ENCODE data around the gene KRT86. TPM values are rescaled to one million over a fixed set of nuclear protein-coding genes. Genes with fewer than 3 reads are reported as not detected.

Gene KRT86
- total and polyA plus RNA-seq, 2 experiments from 2014 or later = 0.11 to 0.16 TPM

DNA sequence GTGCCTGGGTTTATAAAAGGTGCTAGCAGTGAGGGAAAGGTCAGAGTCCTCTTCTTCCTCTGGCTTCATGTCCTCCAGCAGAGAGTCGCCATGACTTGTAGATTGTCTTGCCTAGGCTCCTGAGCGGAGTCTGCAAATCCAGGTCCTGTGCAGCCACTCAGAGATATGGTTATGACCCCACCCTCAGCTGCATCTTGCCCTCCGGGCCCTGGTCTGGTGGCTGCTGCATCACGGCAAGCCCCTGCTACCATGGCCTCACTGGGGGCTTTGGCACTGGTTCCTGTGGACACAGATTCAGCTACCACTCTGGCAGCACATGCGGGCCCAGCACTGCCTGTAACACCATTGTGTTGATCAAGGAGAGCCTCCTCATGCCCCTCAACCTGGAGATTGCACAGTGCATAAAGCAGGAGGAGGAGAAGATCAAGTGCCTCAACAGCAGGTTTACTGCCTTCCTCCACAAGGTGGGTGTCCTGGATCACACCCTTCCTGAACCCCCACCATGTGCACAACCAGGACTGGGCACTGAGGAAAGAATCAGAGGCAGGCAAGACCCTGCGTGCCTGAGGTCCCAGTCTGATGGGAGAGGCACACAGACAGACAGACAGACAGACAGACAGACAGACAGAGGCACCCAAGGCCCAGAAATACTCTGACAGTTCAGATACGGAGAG, 10.5 kb upstream of the KRT86 start:
- in situ Hi-C loops (cut with MboI) = no loop called here
- H3K9ac ChIP-seq = no peak overlapping the region
- no peak for TF ChIP-seq EZH2phosphoT487 (IDR thresholded peaks at IDR 0.05; ENCODE audit: insufficient read depth, low read depth)
- H3K4me3 ChIP-seq = no peak overlapping the region
- H4K20me1 ChIP-seq (ENCODE audit: insufficient read depth) = no peaks in the 10 kb centered on the region
- H3K36me3 ChIP-seq (ENCODE audit: low read depth) = no peaks in the 10 kb centered on the region
- no peaks in the 10 kb centered on the region; the same call in 1 of the 2 replicates for H3F3A ChIP-seq (ENCODE audit: insufficient read depth)
- peaks cover 19% of the 10 kb centered on the region for H3K27me3 ChIP-seq (replicated peaks; ENCODE audit: insufficient read depth)
- WGBS, 2 experiments (ENCODE audit: low coverage in 1 of 2, low lambda C conversion rate in 2 of 2, missing lambda C conversion rate in 2 of 2) = 81 to 82% methylated on average over 7 of the region's 7 CpGs
- H3K79me2 ChIP-seq (ENCODE audit: insufficient read depth) = no peaks in the 10 kb centered on the region
- no peak overlapping the region for H3K27ac ChIP-seq
- no peak overlapping the region for H2AFZ ChIP-seq
- no peaks in the 10 kb centered on the region for H3K9me3 ChIP-seq (ENCODE audit: low read depth)
- DNase-seq = no peak
- peaks cover 14% of the 10 kb centered on the region; the same call in 1 of the 2 replicates for H3K4me1 ChIP-seq (ENCODE audit: insufficient read depth)
- no peaks in the 10 kb centered on the region for H3K9me2 ChIP-seq (ENCODE audit: insufficient read depth)
- no peak overlapping the region for H3K4me2 ChIP-seq (ENCODE audit: unreplicated experiment)

DNA sequence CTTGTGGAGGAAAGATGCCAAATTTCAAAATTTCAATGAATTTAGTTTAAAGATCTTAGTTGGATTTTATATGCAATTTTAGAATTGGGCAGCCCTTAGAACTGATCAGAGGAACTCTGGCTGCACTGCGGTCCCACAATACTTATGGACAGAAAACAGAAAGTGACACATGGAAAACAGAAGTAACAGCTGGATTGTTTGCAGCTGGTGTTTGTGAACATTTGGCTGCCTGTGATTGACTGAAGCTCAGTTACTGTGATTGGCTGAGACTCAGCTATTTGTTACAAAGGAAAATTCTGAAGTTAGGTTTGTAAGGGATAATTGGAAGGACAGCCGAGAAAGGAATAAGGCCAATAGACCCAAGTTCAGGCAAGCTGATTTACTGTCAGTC, 10.0 kb upstream of the KRT86 start:
- TF ChIP-seq EZH2phosphoT487 (IDR thresholded peaks at IDR 0.05; ENCODE audit: insufficient read depth, low read depth) (no peak), EZH2 (IDR thresholded peaks at IDR 0.05; ENCODE audit: insufficient read depth, poor library complexity, severe bottlenecking) (no peak)
- no peaks in the 10 kb centered on the region for H3K79me2 ChIP-seq (ENCODE audit: insufficient read depth)
- in situ Hi-C loops (cut with MboI) = no loop called here

DNA sequence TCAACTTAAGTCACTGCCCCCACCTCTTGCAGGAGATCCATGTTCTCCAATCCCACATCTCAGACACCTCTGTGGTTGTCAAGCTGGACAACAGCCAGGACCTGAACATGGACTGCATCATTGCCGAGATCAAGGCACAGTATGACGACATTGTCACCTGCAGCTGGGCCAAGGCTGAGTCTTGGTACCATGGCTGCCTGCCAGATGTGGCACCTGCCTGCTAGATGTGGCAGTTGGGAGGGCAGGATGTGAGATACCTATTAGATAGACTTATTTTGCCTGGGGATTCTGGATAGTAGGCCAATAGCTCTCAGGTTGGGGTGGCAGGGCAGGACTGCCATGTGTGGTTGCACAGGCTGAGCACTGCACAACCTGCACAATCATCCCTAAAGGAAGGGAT, 7.9 kb upstream of the KRT86 start:
- Histone ChIP-seq H3K4me2 (ENCODE audit: unreplicated experiment) (no peak overlapping the region), H3K79me2 (ENCODE audit: insufficient read depth) (no peaks in the 10 kb centered on the region), H3K36me3 (ENCODE audit: low read depth) (no peaks in the 10 kb centered on the region), H2AFZ (no peak overlapping the region), H3K9me2 (ENCODE audit: insufficient read depth) (no peaks in the 10 kb centered on the region), H3K4me1 (ENCODE audit: insufficient read depth) (peaks cover 10% of the 10 kb centered on the region; the same call in 1 of the 2 replicates), H3K27ac (no peak overlapping the region), H4K20me1 (ENCODE audit: insufficient read depth) (no peaks in the 10 kb centered on the region), H3F3A (ENCODE audit: insufficient read depth) (no peaks in the 10 kb centered on the region; the same call in 1 of the 2 replicates), H3K9me3 (ENCODE audit: low read depth) (no peaks in the 10 kb centered on the region), H3K27me3 (replicated peaks; ENCODE audit: insufficient read depth) (no peaks in the 10 kb centered on the region), H3K4me3 (no peak overlapping the region), H3K9ac (no peak overlapping the region)
- in situ Hi-C loops (cut with MboI) = no loop called here
- TF ChIP-seq EZH2phosphoT487 (IDR thresholded peaks at IDR 0.05; ENCODE audit: insufficient read depth, low read depth) = no peak
- TF ChIP-seq EZH2 (IDR thresholded peaks at IDR 0.05; ENCODE audit: insufficient read depth, poor library complexity, severe bottlenecking) = no peak
- 96 to 100% methylated on average over 2 of the region's 2 CpGs for WGBS, 2 experiments (ENCODE audit: low coverage in 1 of 2, low lambda C conversion rate in 2 of 2, missing lambda C conversion rate in 2 of 2)
- DNase-seq = no peak

More for the DNA sequence above, 10.0 kb upstream of the KRT86 start:
- Histone ChIP-seq H3K4me2 (ENCODE audit: unreplicated experiment) (no peak overlapping the region), H3K27ac (no peak overlapping the region), H3K36me3 (ENCODE audit: low read depth) (no peaks in the 10 kb centered on the region), H3K9me3 (ENCODE audit: low read depth) (no peaks in the 10 kb centered on the region), H4K20me1 (ENCODE audit: insufficient read depth) (no peaks in the 10 kb centered on the region), H3K9ac (no peak overlapping the region), H3F3A (ENCODE audit: insufficient read depth) (no peaks in the 10 kb centered on the region; the same call in 1 of the 2 replicates), H3K9me2 (ENCODE audit: insufficient read depth) (no peaks in the 10 kb centered on the region), H2AFZ (no peak overlapping the region), H3K27me3 (replicated peaks; ENCODE audit: insufficient read depth) (peaks cover 13% of the 10 kb centered on the region), H3K4me1 (ENCODE audit: insufficient read depth) (peaks cover 14% of the 10 kb centered on the region; the same call in 1 of the 2 replicates), H3K4me3 (no peak overlapping the region)
- DNase-seq = no peak
- 39 to 40% methylated on average over 2 of the region's 2 CpGs for WGBS, 2 experiments (ENCODE audit: low coverage in 1 of 2, low lambda C conversion rate in 2 of 2, missing lambda C conversion rate in 2 of 2)

DNA sequence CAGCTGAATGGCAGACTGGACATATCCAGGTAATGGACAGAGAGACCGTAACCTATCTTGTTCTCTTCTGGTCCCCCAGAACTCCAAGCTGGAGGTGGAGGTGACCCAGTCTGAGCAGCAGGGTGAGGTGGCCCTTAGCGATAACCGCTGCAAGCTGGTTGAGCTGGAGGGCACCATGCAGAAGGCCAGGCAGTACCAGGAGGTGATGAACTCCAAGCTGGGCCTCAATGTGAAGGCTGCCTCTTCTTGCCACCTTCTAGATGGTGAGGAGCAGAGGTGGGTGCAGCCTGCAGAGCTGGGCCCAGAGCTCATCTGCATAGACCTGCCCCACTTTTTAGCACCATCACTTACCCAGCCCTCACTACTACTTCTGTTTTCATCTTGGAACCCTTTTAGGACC, 7.2 kb upstream of the KRT86 start:
- no peaks in the 10 kb centered on the region for H4K20me1 ChIP-seq (ENCODE audit: insufficient read depth)
- H3K27me3 ChIP-seq (replicated peaks; ENCODE audit: insufficient read depth) = no peaks in the 10 kb centered on the region
- H3F3A ChIP-seq (ENCODE audit: insufficient read depth) = no peaks in the 10 kb centered on the region; the same call in 1 of the 2 replicates
- no peak overlapping the region for H3K4me3 ChIP-seq
- no peaks in the 10 kb centered on the region for H3K9me2 ChIP-seq (ENCODE audit: insufficient read depth)
- no peak overlapping the region for H3K27ac ChIP-seq
- H3K9me3 ChIP-seq (ENCODE audit: low read depth) = no peaks in the 10 kb centered on the region
- DNase-seq = no peak
- 96 to 100% methylated on average over 3 of the region's 3 CpGs for WGBS, 2 experiments (ENCODE audit: low coverage in 1 of 2, low lambda C conversion rate in 2 of 2, missing lambda C conversion rate in 2 of 2)
- no peak overlapping the region for H3K4me2 ChIP-seq (ENCODE audit: unreplicated experiment)
- in situ Hi-C loops (cut with MboI) = no loop called here
- no peak for TF ChIP-seq EZH2 (IDR thresholded peaks at IDR 0.05; ENCODE audit: insufficient read depth, poor library complexity, severe bottlenecking)
- no peak for TF ChIP-seq EZH2phosphoT487 (IDR thresholded peaks at IDR 0.05; ENCODE audit: insufficient read depth, low read depth)
- peaks cover 10% of the 10 kb centered on the region; the same call in 1 of the 2 replicates for H3K4me1 ChIP-seq (ENCODE audit: insufficient read depth)
- no peaks in the 10 kb centered on the region for H3K36me3 ChIP-seq (ENCODE audit: low read depth)
- H3K9ac ChIP-seq = no peak overlapping the region
- no peak overlapping the region for H2AFZ ChIP-seq
- no peaks in the 10 kb centered on the region for H3K79me2 ChIP-seq (ENCODE audit: insufficient read depth)
